Activated CD4-positive, alpha-beta T cell treated with anti-CD3 and anti-CD28 coated beads, Interleukin-2, Interleukin-6, amounts not matched to agents 100 ng/mL and 50 ng/mL, durations not matched to agents 16 hours and 8 hours (primary cell): Measurements from ENCODE around the gene TSR1.

Source experiments
- DNase-seq: peaks from one replicate; pipeline ENCODE4 v3.0.0-alpha.2; 2020

Gene TSR1

DNA sequence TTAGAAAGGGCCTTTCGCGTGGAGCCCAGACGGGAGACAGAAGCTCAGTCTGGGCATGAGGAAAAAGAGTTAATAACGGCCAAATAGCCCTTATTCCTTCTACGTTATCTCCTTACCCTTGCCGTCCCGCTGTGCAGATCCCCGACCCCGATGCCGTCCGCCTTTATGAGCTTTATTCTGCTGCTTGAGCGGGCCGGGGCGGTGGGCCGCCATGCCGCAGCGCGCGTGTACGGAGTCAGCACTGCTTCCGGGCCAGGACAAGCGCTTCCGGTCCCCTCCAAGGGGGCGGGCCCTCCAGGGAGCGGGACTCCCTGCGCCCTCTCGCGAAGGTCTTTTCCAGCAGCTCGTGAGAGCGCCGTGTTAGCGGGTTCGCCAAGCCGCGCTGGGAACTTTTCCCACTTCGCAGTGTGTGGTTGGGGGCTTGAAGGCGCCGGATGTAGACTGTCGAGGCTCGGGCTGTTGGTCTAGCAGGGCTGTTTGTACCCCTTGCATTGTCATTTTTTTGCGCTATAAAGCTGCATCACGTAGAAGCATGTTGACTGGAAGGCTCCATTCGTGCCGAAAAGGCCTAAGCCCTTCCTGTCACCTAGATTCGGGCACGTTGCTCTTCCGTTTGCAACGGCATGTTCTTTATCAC is at the start of gene TSR1:
TSR1 (minus strand) TSS at position 243 of the 637 bp plus-strand sequence; CDS start at position 213, 30 bp downstream.
- peak; percentile 94 for DNase-seq

GRCh38 chr17:2385240-2386210 is 49.3 kb upstream of the TSR1 start:
- DNase-seq, result no peak

DNA sequence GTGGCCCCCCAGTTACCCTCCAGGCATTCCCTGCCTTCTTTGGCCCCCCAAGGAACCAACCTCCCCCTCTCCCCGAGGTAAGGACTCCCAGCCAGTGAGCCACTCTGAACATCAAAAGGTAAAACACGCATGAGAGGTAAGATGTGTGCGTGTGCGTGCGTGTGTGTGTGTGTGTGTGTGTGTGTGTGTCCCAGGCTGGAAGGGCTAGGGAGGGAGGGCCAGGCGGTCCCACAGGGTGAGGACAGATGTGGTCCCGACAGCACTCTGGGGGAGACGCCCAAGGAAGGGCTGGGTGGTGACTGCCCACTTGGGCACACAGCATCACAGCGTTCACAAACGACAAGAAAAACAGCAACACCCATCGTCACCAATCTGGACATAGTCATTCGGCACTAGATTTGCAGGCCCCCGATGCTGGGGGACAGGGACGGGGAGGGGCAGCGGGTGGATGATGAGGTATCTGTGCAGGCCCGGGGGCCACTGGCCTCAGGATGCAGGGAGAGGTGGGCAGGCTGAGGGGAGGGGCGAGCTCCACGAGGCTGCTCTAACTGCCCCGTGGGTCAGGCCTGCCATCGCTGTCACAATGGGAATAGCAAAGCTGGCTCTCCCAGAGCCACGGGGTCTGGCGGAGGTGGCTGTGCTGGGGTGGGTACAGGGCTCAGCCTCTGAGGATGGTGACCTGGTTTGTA is 48.3 kb upstream of the TSR1 start:
- no peak for DNase-seq

DNA sequence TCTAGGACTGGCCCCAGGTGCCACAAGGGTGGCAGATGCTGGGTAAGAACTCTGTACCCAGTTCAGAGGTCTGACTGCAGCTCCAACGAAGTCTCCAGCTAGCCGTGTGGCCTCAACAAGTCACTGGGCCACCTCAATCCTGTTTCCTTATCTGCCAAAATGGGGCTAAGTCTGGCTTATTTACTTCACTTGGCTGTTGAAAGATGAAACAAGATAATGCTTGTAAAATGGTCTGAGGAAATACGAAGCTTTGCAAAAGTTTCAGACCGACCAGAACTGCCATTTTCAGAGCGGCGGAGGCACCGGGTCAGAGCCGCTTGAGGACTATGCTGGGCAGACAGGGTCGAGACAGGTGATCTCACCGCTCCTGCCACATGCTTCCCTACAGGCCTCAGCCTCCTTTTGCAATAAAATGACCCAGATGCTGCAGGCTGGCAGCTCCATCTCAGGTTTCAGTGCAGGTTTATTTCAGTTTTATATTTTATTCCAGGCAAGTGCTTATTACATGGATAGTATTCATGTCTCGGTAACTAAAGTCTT is 47.4 kb upstream of the TSR1 start:
- DNase-seq, result no peak

DNA sequence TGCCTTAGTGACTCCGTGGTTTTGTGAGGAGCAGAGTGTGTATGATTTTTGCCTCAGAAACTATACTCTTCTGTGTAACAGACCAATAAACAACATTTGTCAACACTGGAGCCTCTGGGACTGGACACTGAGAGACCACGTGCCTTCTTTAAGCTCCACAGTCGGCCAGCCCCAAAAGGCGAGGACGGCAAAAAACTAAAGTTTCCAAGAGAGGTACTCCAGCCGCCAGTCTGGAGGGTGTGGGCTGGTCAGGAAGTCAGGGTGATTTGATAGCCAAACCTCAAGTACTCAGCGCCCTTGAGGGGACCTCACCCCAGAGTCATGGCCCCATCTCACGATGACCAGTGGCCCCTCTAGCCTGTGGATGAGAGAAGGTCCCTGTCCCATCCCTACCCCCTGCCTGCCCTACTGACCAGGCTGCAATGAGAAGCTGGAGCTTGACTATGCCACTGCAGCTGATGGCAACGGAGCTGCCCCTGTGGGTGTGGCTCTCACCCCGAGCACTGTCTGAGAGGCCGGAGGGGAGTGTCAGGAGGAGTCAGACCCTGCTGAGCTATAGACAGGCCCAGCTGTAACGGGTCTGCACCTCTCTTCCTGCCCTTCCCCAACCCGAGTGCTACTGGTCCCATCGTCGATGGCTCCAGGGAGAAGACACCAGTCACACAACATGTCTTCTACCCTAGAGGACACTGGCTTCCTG is 44.8 kb upstream of the TSR1 start:
- DNase-seq, result no peak

DNA sequence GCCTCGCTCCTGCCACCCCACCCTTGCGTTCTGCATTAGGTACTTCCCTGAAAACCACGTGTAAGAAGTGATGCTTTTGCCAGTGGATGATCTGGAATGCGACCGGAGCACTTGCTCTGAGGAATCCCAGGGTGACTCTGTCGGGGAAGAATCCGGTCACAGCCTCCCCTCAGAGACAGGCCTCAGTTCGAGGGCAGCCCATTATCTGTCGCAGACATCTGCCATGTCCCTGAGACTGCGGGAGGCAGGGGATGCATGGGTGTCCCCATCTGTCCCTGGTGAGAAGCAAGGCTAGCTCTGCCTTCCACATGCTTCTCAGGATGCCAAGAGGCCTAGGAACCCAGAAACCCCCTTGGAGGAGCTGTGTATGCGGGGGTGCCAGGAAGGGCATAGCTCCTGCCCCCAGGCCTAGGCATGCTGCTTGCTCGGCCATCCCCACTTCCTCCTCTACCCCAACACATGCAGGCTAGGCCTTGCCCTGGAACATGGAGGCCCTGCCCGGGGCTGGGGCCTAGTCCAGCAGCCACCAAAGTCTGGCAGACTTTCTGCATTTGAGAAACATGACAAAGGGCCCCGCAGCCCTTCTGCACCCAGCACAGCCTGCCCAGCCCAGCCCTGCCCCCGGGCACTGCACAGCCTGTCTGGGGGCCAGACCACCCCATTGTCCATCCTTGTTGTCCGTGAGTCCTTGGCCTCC is 44.1 kb upstream of the TSR1 start:
- no peak for DNase-seq

DNA sequence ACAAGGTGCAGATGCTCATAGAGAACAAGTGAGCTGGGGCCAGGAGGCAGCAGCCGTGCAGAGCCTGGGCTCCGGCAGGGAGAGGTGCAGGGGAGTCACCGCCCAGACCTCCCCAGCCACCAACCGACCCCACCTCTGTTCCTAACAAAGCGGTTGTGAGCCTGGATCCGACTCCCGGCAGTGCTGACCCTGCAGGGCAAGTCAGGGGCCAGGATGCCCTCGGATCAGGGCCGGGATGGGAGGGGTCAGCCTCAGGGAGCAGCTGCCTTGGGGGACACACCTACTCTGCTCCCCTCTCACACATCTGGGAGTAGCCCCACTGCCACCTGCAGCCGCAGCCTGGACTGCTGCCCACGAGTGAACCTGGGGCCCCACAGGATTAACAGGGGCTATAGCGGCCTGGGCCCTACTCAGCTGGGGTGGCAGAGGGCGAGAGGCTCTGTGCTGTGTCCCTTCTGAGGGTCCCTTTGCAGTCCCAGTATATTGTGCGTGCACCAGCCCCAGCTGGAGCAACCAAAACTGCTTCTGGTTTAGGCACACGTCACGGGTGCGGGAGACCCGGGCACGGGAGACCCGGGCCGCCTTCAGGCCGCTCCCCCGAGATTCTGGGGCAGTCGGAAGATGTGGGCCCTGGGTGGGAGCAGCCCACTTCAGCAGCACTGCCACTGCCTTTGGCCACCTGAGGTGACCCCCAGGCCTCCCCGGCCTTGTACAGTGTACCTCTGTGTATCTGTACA is 43.4 kb upstream of the TSR1 start:
- no peak for DNase-seq

DNA sequence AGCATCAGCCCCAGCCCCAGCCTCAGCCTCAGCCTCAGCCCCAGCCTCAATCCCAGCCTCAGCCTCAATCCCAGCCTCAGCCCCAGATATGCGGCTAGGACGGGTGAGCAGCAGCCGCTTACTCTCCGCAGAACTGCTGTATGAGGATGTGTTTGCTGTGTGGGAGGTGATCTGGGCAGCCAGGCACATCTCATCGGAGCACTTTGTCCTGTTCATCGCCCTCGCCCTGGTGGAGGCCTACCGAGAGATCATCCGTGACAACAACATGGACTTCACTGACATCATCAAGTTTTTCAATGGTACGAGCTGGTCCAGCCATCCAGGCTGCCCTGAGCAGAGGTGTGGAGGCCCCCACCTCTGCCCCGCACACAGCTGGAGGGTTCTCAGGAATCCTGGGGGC is 42.6 kb upstream of the TSR1 start:
- no peak for DNase-seq

- no peak for DNase-seq
These were observed 41.4 kb upstream of the TSR1 start for GRCh38 chr17:2377659-2378058.

DNA sequence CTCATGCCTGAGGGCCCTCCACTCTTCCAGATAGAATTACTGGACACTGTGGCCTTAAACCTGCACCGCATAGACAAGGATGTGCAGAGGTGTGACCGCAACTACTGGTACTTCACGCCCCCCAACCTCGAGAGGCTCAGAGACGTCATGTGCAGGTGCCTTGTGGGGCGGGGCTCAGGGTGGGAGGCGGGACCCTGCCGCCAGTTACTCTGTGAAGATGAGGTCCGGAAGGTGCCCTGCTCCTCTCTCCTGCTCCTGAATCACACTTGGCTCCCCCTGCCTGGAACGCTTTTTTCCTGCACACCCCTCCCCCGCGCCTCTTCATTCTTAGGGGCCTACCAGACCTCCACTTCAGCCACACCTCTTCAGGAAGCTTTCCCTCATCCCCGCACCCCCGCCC is 39.9 kb upstream of the TSR1 start:
- no peak for DNase-seq

DNA sequence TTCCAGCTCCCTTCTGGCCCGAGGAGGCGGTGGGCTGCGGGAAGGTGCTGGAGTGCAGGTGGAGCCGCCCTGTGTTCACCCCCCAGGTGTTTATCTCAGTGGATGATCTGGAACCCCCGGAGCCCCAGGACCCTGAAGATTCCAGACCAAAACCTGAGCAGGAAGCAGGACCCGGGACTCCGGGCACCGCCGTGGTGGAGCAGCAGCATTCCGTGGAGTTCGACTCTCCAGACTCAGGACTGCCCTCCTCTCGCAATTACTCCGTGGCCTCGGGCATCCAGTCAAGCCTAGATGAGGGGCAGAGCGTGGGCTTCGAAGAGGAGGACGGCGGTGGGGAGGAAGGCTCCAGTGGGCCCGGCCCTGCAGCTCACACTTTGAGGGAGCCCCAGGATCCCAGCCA is 39.1 kb upstream of the TSR1 start:
- DNase-seq, result no peak

GRCh38 chr17:2374549-2375285 is 38.5 kb upstream of the TSR1 start:
- no peak for DNase-seq

DNA sequence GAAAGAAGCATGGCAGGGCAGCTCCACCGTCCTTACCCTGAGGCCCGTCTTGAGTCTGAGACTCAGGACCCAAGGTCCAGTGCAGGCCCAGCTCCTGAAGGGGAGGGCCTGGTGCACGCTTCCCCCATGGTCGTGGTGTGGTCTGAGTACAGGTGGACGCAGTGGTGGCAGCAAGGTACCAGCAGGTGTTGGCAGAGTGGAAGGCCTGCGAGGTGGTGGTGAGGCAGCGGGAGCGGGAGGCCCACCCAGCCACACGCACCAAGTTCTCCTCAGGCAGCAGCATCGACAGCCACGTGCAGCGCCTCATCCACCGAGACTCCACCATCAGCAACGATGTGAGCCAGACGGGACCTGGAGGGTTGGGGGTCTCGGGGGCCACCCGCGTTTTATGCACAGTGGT is 36.9 kb upstream of the TSR1 start:
- DNase-seq, result no peak

- DNase-seq, result no peak
These were observed 36.4 kb upstream of the TSR1 start for GRCh38 chr17:2372681-2373080.

DNA sequence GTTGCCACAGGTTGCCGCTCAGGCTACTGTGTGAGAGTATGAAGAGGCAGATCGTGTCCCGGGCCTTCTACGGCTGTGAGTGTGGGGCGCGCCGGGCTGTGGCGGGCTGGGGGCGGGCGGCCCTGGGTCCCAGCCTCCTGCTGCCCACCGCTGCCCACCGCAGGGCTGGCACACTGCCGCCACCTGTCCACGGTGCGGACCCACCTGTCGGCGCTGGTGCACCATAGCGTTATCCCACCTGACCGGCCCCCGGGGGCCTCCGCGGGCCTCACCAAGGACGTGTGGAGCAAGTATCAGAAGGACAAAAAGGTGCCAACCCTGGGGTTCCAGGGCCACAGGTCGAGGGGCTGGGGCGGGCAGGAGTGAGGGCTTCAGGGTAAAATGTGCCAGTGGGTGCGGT is 35.9 kb upstream of the TSR1 start:
- no peak for DNase-seq

GRCh38 chr17:2371183-2372130 is 35.2 kb upstream of the TSR1 start:
- no peak for DNase-seq

DNA sequence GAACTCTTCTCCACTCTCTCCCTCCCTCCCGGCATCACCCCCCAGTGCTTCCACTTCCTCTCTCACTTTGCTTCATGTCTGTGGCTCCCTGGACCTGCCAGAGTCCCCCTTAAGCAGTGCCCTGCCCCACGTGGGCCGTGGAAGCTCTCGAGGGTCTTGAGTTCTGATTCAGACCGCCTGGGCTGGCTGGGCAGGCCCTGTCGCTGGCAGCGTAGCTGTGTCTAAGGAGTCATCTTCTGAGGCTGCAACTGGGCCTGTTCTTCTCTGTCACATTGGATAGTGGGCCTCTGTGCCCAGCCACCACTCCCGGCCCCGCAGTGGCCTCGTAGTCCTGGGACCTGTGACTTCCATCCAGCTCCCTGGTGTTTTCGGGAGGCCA is 33.9 kb upstream of the TSR1 start:
- no peak for DNase-seq

DNA sequence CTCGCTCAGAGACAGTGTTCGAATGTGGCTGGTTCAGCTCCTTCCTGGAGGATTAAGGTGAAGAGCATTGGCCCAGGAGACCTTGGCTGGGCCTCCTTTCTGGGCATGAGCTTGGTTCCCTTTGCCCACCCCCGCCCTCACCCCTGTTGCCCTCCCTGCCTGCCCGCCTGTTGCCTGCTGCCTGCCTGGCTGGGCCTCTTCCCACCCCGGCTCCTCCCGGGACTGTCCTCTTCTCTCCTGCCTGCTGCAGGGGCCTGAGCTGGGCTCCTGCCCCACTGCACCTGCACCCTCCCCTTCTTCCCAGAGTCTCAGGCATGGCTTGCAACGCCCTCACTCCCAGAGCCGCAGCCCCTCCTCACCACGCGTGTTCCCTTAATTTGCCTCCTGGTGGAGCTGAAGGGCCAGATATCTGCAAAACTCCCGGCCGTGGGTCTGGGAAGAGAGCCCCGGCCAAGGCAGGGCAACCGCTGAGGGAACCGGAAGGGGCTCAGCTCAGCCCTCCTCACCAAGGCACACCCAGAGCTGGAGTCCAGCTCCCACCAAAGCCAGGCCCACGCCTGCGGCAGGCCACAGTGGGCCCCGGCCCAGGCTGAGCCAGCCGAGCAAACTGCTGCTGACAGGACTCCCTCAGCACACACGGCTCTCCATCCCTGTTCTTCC is 33.4 kb upstream of the TSR1 start:
- no peak for DNase-seq

GRCh38 chr17:2369039-2369438 is 32.8 kb upstream of the TSR1 start:
- no peak for DNase-seq
